ENCODE results near the gene VAV2. TPM values are rescaled to one million over a fixed set of nuclear protein-coding genes. Genes with fewer than 3 reads are reported as not detected.
"Not testable (repeated sequence)": the region's sequence is repeated elsewhere in the genome, so short reads cannot be mapped to it uniquely, and the experiment has no call there.

VAV2 gene
- polyA plus RNA-seq, 3 donors from 2014 or later, result 0.12 to 0.28 TPM; not detected in 1

- Mint-ChIP-seq H3K27me3 (ENCODE audit: low read depth in 3 of 3) (peaks cover 0 to 3% (median 2%) of the 10 kb centered on the region in 3 donors), H3K27ac (no peak overlapping the region), H3K4me3 (no peak overlapping the region), H3K36me3 (no peaks in the 10 kb centered on the region), H3K9me3 (no peaks in the 10 kb centered on the region), H3K4me1 (no peaks in the 10 kb centered on the region)
- DNase-seq, result no peak
Observed at GRCh38 chr9:133910855-133911514, 81.1 kb downstream of the VAV2 start.

- Mint-ChIP-seq H3K4me1 (no peaks in the 10 kb centered on the region), H3K4me3 (no peak overlapping the region), H3K36me3 (no peaks in the 10 kb centered on the region), H3K27ac (no peak overlapping the region), H3K27me3 (ENCODE audit: low read depth in 3 of 3) (no peaks in the 10 kb centered on the region), H3K9me3 (no peaks in the 10 kb centered on the region)
- no peak for DNase-seq
Observed at GRCh38 chr9:133906932-133907910, 84.9 kb downstream of the VAV2 start.

DNA sequence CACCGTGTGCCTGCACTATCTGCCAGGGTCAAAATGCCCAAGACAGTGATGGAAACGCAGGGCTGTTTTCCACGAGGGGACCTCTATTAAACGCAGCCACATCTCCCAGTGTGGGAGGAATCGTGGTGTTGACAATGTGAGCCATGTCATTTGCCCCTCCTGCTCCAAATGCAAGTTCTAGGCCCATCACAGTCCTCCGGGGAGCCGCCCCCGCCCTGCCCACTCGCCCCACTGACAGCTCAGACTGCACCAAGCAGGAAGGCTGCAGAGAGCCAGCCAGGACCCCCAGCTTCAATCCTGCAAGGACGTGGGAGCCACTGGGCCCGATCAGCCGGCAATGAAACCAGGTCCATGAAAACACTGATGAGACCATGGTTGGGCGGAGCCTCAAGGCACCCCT lies 85.9 kb downstream of the VAV2 start:
- H3K4me1 Mint-ChIP-seq, result no peaks in the 10 kb centered on the region
- H3K27ac Mint-ChIP-seq, result no peak overlapping the region
- H3K36me3 Mint-ChIP-seq, result no peaks in the 10 kb centered on the region
- H3K27me3 Mint-ChIP-seq (ENCODE audit: low read depth in 3 of 3), result no peaks in the 10 kb centered on the region
- H3K9me3 Mint-ChIP-seq, result no peaks in the 10 kb centered on the region
- no peak overlapping the region for H3K4me3 Mint-ChIP-seq
- no peak for DNase-seq

- DNase-seq, result no peak
- H3K9me3 Mint-ChIP-seq, result no peaks in the 10 kb centered on the region
- H3K27me3 Mint-ChIP-seq (ENCODE audit: low read depth in 3 of 3), result no peaks in the 10 kb centered on the region
- no peaks in the 10 kb centered on the region for H3K4me1 Mint-ChIP-seq
- no peaks in the 10 kb centered on the region for H3K36me3 Mint-ChIP-seq
- H3K4me3 Mint-ChIP-seq, result no peak overlapping the region
- H3K27ac Mint-ChIP-seq, result no peak overlapping the region
Observed at GRCh38 chr9:133905493-133905892, 86.6 kb downstream of the VAV2 start.

DNA sequence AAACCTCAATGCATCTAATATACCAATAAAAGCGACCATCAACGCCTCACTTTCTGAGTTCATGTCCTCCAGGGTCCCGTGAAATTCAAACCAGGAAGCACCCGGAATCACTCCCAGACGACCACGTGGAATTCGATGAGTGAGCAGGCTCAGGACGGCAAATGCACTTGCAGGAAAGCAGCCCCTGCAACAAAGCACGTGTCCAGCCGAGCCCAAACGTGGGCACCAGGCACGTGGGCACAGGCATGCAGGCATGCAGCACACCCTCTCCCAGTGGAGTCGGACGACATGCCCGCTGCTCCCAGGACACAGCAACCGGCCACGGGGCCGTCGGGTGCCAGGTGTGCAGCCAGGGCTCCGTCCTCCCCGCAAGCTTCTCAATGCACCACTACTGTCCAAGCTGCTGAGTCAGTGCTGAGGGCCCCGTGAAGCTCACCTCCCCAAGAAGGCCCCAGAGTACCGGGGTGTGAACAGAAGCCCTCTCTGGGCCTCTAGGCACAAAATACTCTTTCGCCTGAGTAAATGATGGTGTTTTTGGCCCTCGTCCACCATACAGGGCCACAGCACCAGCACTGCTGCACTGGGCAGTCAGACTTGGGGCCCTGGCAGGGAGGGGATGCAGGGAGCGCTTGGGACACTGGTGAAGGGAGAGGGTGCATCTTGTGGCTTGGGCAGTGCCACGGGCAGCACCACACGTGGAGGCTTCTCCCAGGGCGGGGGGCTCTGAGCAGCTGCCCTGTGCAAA lies 87.6 kb downstream of the VAV2 start:
- Mint-ChIP-seq H3K27ac (no peak overlapping the region), H3K36me3 (no peaks in the 10 kb centered on the region)
- no peak for DNase-seq

DNA sequence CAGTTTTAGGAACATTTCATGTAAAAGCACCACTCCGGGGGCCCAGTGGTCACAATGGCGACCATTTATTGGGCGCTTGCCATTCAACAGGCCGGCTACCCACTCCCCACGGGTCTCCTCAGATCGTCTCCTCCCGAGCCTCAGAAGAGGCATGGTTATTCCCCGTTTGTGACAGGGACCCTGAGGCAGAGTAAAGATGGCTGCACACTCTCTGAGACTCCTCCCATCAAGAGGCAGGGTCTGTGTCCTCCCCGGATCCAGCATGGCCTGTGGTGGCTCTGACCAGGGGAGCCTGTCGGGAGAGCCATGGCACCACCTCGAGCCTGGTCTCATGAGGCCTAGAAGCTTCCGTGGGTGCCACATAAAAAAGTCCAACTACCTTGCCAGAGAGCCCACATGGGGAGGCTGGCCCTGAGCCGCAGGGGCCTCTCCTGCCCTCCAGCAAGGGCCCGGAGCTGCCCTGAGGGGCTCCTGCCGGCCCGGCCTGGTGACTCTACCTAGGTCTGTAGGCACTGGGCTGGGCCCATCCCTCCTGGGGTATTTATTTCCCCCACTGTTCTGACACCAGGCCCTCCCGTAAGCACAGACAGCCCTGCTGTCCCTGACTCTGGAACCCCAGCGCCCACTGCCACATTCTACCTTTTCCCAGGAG lies 90.8 kb downstream of the VAV2 start:
- H3K27me3 Mint-ChIP-seq (ENCODE audit: low read depth in 3 of 3), result no peaks in the 10 kb centered on the region
- no peak overlapping the region for H3K4me3 Mint-ChIP-seq
- H3K36me3 Mint-ChIP-seq, result no peaks in the 10 kb centered on the region
- DNase-seq, result no peak
- no peaks in the 10 kb centered on the region for H3K4me1 Mint-ChIP-seq
- H3K9me3 Mint-ChIP-seq, result no peaks in the 10 kb centered on the region
- H3K27ac Mint-ChIP-seq, result no peak overlapping the region

More for the DNA sequence above, 87.6 kb downstream of the VAV2 start:
- no peaks in the 10 kb centered on the region for H3K27me3 Mint-ChIP-seq (ENCODE audit: low read depth in 3 of 3)
- H3K4me1 Mint-ChIP-seq, result no peaks in the 10 kb centered on the region
- no peak overlapping the region for H3K4me3 Mint-ChIP-seq
- H3K9me3 Mint-ChIP-seq, result no peaks in the 10 kb centered on the region

GRCh38 chr9:133897675-133898074 lies 94.4 kb downstream of the VAV2 start:
- no peaks in the 10 kb centered on the region for H3K4me1 Mint-ChIP-seq
- no peak for DNase-seq
- H3K36me3 Mint-ChIP-seq, result no peaks in the 10 kb centered on the region
- H3K27me3 Mint-ChIP-seq (ENCODE audit: low read depth in 3 of 3), result no peaks in the 10 kb centered on the region
- H3K9me3 Mint-ChIP-seq, result no peaks in the 10 kb centered on the region
- H3K4me3 Mint-ChIP-seq, result no peak overlapping the region
- H3K27ac Mint-ChIP-seq, result no peak overlapping the region

GRCh38 chr9:133896007-133896406 lies 96.1 kb downstream of the VAV2 start:
- not testable (repeated sequence) for H3K4me1 Mint-ChIP-seq; H3K4me3 Mint-ChIP-seq; DNase-seq; H3K27ac Mint-ChIP-seq; H3K9me3 Mint-ChIP-seq; H3K27me3 Mint-ChIP-seq (ENCODE audit: low read depth in 3 of 3); H3K36me3 Mint-ChIP-seq

- H3K9me3 Mint-ChIP-seq, result no peaks in the 10 kb centered on the region
- H3K4me1 Mint-ChIP-seq, result no peaks in the 10 kb centered on the region
- no peaks in the 10 kb centered on the region for H3K27me3 Mint-ChIP-seq (ENCODE audit: low read depth in 3 of 3)
- no peaks in the 10 kb centered on the region for H3K36me3 Mint-ChIP-seq
- H3K27ac Mint-ChIP-seq, result no peak overlapping the region
- DNase-seq, result no peak
- no peak overlapping the region for H3K4me3 Mint-ChIP-seq
Observed at GRCh38 chr9:133895335-133895734, 96.8 kb downstream of the VAV2 start.

- no peak for DNase-seq
- Mint-ChIP-seq H3K9me3 (no peaks in the 10 kb centered on the region), H3K27me3 (ENCODE audit: low read depth in 3 of 3) (no peaks in the 10 kb centered on the region), H3K4me3 (no peak overlapping the region), H3K36me3 (no peaks in the 10 kb centered on the region), H3K4me1 (no peaks in the 10 kb centered on the region), H3K27ac (no peak overlapping the region)
Observed at GRCh38 chr9:133894377-133895321, 97.5 kb downstream of the VAV2 start.

DNA sequence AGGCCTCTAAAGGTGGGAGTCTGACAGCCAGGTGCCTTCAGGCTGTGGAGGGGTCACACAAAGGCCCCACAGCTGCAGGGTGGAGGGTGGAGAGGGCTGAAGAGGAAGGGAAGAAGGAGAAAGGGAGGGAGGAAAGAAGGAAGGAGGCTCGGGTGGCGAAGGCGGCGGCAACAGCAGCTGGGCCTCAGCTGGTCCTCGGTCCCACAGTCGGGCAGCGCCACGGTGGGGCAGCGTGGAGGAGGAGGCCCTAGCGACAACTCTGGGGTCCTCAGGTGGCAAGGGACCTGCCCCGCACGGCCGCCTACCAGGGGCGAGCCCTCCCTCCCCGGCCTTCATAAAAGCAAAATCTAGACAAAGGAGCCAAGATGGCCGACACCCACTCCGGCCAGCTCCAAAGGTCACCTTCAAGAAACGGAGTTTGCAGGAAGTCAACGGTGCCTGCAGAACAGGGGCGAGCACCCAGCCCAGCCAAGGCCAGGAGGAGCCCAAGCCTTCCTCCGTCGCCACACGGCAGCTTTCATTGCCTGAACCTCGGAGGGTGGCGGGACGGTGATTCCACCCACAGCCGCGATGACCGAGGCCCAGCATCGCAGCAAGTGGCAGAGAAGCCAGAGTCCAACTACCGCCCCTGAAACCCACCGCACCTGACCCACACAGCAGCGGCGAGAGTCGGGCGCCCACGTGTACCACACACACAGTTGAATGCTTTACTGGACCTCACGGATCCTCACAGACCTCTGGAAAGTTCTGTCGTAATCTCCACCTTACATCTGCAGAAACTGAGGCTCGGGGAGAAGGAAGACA lies 98.7 kb downstream of the VAV2 start:
- H3K27me3 Mint-ChIP-seq (ENCODE audit: low read depth in 3 of 3), result peaks cover 0 to 2% (median 0%) of the 10 kb centered on the region in 3 donors
- no peak overlapping the region for H3K4me3 Mint-ChIP-seq
- no peaks in the 10 kb centered on the region for H3K9me3 Mint-ChIP-seq
- H3K36me3 Mint-ChIP-seq, result no peaks in the 10 kb centered on the region
- H3K4me1 Mint-ChIP-seq, result no peaks in the 10 kb centered on the region
- no peak for DNase-seq
- no peak overlapping the region for H3K27ac Mint-ChIP-seq

DNA sequence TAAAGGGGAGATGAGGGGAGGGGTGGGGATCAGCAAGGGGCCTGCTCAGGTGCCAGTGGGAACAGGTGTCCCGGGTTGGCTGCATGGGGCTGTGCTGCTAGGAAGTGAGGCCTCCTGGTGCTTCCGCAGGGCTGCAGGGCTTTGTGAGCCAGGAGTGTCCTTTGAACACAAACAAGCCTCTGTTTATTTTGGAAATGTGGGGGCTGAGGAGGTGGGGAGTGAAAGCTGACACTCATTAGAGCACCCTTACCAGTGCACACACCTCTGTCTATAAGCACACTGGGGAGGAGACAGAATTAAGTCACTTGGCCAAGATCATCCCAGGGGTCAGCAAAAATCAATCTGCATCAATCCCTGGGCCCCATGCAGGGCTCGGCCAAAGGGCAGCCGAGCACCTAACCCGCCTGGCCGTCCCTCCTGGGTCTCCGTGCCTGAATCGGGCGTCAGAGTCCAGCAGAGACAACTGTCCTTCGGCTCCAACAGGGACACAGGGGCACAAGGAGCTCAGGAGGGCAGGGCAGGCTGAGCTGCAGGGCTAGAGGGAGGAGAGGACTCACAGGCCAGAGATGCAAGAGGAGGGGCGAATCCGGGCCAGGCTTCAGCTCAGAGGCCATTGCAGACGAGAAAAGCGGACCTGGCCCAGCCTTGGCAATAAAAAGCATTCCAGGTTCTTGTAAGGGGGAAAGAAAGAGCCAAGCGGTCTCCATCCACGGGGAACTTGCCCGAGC lies 99.8 kb downstream of the VAV2 start:
- H3K36me3 Mint-ChIP-seq, result no peaks in the 10 kb centered on the region
- H3K27ac Mint-ChIP-seq, result no peak overlapping the region
- no peak overlapping the region for H3K4me3 Mint-ChIP-seq

More for the DNA sequence above, 99.8 kb downstream of the VAV2 start:
- no peak for DNase-seq
- H3K9me3 Mint-ChIP-seq, result no peaks in the 10 kb centered on the region
- no peaks in the 10 kb centered on the region for H3K4me1 Mint-ChIP-seq
- H3K27me3 Mint-ChIP-seq (ENCODE audit: low read depth in 3 of 3), result peaks cover 0 to 2% (median 0%) of the 10 kb centered on the region in 3 donors
